HAP-1 (cell line): Measurements from ENCODE around the gene KCNE4.

Source experiments
- DNase-seq, 2 experiments: peaks; one replicate each; pipeline ENCODE4 v3.0.0-alpha.2; 2016 to 2020; ENCODE audit warnings: low spot score in 2 of 2
- H3K27me3 ChIP-seq: fragments of 250-450 bp; sonication (Bioruptor Pico); 2 replicates; pipeline ENCODE4 v1.5.1; 2020; ENCODE audit warnings: low read depth, mild to moderate bottlenecking, moderate library complexity
- H3K36me3 ChIP-seq: fragments of 250-450 bp; sonication (Bioruptor Pico); replicated peaks from 2 replicates; pipeline ENCODE4 v1.5.1; 2020; ENCODE audit warnings: mild to moderate bottlenecking
- H3K4me1 ChIP-seq: fragments of 250-450 bp; sonication (Bioruptor Pico); 2 replicates; pipeline ENCODE4 v1.5.1; 2020; ENCODE audit warnings: mild to moderate bottlenecking
- H3K4me3 ChIP-seq: fragments of 250-450 bp; sonication (Bioruptor Pico); 2 replicates; pipeline ENCODE4 v1.5.1; 2020; ENCODE audit warnings: mild to moderate bottlenecking, moderate library complexity
- H3K9me3 ChIP-seq: fragments of 250-450 bp; sonication (Bioruptor Pico); 2 replicates; pipeline ENCODE4 v1.5.1; 2020; ENCODE audit warnings: mild to moderate bottlenecking, moderate library complexity
- in situ Hi-C: fragments of 300-500 bp; cut with MboI; formaldehyde crosslinking; loops from 3 replicates; pipeline ENCODE4 v1.14.3; 2020; ENCODE audit warnings: low sequenced_read_pairs, inconsistent platforms, mixed read lengths

The KCNE4 gene, protein sequence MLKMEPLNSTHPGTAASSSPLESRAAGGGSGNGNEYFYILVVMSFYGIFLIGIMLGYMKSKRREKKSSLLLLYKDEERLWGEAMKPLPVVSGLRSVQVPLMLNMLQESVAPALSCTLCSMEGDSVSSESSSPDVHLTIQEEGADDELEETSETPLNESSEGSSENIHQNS

DNA sequence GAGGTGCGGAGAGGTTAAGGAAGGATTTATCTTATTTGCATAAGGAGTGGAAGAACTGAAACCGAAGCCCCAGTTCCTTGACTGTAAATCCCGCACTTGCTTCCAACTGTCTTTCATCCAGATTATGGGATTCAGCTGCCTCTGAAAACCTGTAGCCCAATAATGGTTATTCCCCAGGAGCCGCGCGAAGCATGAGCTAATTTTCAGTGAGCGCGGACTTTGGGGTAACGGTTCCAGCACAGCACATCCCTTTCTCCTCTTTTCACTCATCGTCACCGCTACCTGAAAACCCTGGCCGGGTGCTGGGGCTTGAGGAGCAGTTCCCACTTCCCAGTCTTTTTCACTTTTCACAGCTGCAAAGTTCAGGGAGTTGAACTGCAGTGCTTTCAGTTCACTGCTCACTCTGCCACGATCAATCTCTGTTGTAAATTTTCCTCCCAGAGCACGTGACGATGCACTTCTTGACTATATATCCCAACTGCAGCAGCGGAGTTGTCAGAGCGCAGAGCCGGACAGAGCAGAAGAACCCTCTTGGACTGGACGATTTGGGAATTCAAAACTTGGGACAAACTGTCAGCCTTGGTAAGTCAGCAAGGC, at the start of gene KCNE4:
Gene KCNE4 (plus strand): TSS at position 498 of the 597 bp plus-strand sequence. CDS start 641 bp downstream, outside the sequence.
- DNase-seq = no peak
- Histone ChIP-seq H3K4me1 (no peaks in the 10 kb centered on the region), H3K36me3 (no peaks in the 10 kb centered on the region), H3K4me3 (no peak within 1 kb of the TSS), H3K27me3 (no peaks in the 10 kb centered on the region), H3K9me3 (no peaks in the 10 kb centered on the region)
- in situ Hi-C loops = no loop called here

DNA sequence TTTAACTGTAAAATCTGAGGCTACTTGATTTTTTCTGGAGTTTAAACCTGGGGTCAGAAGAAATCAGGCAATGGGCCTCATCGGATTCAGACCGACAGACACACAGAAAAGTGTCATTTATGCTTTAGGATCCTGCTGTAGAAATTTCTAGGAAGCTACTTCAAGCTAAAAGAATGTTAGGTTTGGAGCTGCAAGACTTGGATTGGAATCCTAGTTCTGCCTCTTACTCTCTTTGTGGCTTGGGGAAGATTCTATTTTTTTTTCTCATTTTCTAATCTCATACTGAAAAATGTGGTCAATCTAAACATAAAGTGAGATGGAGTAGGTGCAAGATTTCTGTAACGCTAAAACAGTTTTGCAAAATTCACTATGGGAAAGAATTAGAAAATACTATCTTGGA, 48.8 kb upstream of the KCNE4 start:
- no peaks in the 10 kb centered on the region for H3K4me1 ChIP-seq
- no peak for DNase-seq
- H3K27me3 ChIP-seq = no peaks in the 10 kb centered on the region
- H3K9me3 ChIP-seq = no peaks in the 10 kb centered on the region
- in situ Hi-C loops = no loop called here
- no peak overlapping the region for H3K4me3 ChIP-seq
- H3K36me3 ChIP-seq = no peaks in the 10 kb centered on the region

DNA sequence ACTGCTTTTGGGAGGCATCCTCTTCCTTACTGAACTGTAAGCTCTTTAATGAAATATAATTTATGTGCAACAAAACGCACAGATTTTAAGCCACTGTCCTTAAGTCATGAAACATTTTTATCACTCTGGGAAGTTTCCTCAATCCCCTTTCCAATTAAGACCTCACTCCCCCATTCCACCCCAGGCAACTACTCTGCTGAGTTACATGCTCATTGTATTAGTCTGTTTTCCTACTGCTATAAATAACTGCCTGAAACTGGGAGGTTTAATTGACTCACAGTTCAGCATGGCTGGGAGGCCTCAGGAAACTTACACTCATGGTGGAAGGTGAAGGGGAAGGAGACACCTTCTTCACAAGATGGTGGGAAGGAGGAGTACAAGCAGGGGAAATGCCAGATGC, 46.5 kb upstream of the KCNE4 start:
- Histone ChIP-seq H3K27me3 (no peaks in the 10 kb centered on the region), H3K4me1 (no peaks in the 10 kb centered on the region), H3K36me3 (no peaks in the 10 kb centered on the region), H3K9me3 (no peaks in the 10 kb centered on the region), H3K4me3 (no peak overlapping the region)
- no peak for DNase-seq
- in situ Hi-C loops = no loop called here

DNA sequence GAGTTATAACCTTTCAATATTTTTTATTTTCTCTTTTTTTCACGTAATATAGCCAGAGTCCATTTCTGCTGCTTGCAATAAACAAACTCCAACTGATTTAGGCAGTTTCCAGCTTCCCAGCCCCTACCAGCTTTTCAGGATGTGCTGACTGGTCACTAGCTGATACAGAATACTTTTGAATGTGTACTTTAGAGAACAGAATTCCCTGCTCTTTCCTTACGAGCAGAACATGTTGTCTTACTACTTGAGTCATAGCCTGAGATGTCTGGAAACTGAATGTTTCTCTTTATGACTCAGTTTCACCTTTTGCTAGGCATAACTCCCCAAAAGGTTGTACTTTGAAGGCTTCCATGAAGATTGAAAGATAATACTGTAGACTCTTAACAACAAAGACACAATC, 44.5 kb upstream of the KCNE4 start:
- in situ Hi-C loops = no loop called here
- no peak for DNase-seq
- no peaks in the 10 kb centered on the region for H3K27me3 ChIP-seq

DNA sequence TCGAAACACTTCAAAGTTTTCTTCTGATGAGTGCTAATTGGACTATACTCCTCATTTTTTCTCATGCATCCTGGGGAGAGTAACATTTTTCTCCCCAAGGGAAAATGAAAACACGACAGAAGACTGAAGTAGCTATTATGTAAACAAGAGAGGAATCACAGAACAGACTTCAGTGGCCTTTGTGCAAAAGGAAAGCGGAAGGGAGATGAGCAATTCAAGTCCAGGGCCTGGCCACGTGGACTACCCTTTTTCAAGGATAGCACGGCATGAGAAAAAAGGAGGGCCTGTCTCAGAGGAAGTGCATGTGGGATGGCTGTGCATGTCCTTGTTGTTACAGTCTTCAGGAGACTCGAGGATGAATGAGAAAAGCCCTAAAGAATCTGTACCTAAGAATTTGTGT, 43.8 kb upstream of the KCNE4 start:
- H3K4me3 ChIP-seq = no peak overlapping the region
- H3K9me3 ChIP-seq = no peaks in the 10 kb centered on the region
- no peak for DNase-seq
- no peaks in the 10 kb centered on the region for H3K27me3 ChIP-seq
- no peaks in the 10 kb centered on the region for H3K4me1 ChIP-seq
- in situ Hi-C loops = no loop called here
- H3K36me3 ChIP-seq = no peaks in the 10 kb centered on the region

More for the DNA sequence above, 44.5 kb upstream of the KCNE4 start:
- H3K9me3 ChIP-seq = no peaks in the 10 kb centered on the region
- H3K36me3 ChIP-seq = no peaks in the 10 kb centered on the region
- H3K4me3 ChIP-seq = no peak overlapping the region
- no peaks in the 10 kb centered on the region for H3K4me1 ChIP-seq

DNA sequence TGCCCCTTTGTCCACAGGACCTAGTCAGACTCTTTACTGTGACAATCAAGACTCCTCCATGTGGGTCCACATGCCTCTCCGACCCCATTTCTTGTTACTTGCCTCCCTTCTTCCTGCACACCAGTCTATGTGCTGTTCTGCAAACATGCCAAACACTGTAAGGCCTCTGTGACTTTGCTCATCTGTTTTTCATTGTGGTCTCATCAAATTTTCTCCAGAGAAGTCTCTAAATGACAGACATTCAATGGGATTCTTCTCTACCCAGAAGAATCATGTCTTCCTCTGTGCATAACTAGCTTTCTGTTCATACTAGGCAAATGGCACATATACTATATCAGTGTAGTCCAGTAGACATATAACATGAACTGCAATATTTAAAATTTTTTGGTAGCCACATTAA, 43.0 kb upstream of the KCNE4 start:
- no peak for DNase-seq
- Histone ChIP-seq H3K27me3 (no peaks in the 10 kb centered on the region), H3K4me3 (no peak overlapping the region), H3K4me1 (no peaks in the 10 kb centered on the region), H3K9me3 (no peaks in the 10 kb centered on the region), H3K36me3 (no peaks in the 10 kb centered on the region)
- in situ Hi-C loops = no loop called here

DNA sequence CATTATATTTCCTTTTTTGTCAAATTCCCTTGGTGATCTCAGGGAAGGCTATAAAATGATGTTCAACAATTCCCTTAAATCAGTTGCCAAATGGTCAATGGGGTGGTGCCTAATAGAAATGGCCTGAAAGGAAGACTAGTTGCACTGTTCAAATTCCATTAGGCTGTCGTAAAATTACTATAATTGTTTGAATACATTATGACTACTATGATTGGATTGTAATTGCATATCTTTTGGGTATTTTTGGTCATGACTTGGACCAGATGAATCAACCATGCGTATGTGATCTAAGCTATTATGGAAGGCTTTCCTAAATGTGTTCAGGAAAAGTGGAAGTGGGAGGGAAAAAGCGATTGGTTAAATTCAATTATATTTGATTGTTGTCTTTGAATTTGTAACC, 41.3 kb upstream of the KCNE4 start:
- Histone ChIP-seq H3K9me3 (no peaks in the 10 kb centered on the region), H3K4me3 (no peak overlapping the region), H3K27me3 (no peaks in the 10 kb centered on the region), H3K4me1 (no peaks in the 10 kb centered on the region), H3K36me3 (no peaks in the 10 kb centered on the region)
- in situ Hi-C loops = no loop called here
- no peak for DNase-seq

DNA sequence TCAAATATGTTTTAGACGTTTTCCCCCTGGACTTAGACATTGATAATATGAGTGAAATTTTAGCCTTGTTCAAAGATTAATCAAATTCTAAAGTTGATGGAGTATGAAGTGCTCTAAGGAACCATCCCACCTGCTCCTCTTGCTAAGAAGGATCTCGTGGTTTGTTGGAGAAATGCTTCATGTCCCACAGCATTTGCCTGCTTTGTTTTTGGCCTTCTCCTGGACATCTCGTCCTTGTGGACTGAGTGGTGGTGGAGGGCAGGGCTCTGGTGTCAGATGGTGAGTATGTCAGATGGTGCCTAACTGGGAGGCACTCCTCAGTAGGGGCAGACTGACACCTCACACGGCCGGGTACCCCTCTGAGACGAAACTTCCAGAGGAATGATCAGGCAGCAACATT, 39.7 kb upstream of the KCNE4 start:
- Histone ChIP-seq H3K9me3 (no peaks in the 10 kb centered on the region), H3K4me1 (no peaks in the 10 kb centered on the region), H3K4me3 (no peak overlapping the region), H3K36me3 (no peaks in the 10 kb centered on the region), H3K27me3 (no peaks in the 10 kb centered on the region)
- in situ Hi-C loops = no loop called here
- DNase-seq = no peak

DNA sequence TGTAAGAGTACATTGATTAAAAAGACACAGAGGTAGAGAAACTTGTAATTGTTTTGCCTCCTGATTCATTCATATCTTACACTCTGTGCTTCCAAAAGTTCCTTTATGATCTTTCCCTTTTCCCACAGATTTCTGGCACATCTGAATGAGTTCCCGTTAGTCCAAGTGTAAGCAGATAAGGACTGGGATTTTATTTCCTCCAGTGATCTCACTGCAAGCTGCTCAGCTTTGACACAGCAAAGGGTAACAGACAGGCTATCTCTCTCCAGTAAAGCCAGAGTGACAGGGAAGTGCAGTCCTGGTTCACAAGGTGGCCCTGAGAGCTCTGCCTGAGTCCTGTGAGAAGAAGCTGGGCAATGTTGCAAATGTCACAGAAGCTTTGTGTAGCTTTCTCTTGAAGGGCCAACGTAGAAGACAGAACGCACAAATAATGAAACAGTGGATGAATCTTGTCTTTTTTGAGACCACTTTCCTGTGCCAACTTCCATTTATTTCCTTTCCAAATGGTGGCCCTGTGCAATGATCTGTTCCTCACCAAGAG, 32.5 kb upstream of the KCNE4 start:
- Histone ChIP-seq H3K9me3 (no peaks in the 10 kb centered on the region), H3K4me1 (no peaks in the 10 kb centered on the region), H3K27me3 (no peaks in the 10 kb centered on the region), H3K36me3 (no peaks in the 10 kb centered on the region), H3K4me3 (no peak overlapping the region)
- in situ Hi-C loops = no loop called here
- no peak for DNase-seq

DNA sequence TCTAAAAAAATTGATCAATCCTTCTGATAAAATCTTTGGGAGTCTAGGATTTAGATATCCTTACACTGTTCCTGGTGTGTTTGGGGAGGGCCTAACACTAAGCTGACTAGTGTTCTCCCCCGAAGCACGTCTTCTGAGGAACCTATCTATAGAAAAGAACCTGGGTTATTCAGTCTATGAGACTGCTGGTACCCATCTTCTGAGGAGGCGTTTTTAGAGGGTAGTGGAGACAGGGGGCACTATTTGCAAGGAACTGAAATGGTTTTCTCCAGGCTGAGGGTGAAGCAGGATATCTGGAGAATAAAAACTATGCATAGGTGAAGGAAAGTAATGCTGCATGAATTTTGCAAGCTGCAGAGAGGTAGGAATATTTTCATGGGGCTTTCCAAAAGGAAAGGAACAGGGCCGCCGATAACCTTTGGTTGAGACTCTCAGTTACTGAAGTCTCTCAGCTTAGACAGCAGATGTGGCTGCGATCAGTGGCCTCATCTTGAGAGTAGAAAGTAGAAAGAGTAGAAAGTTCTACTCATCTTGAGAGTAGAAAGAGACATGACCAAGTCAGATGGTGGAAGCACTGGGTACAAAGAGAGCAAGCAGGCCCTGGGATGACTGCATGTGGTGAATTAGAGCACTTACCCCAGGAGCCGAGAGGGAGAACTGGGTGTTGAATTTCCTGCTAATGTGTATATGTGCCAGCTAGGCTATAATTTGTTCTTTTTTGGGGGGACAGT, 31.8 kb upstream of the KCNE4 start:
- no peak for DNase-seq
- H3K36me3 ChIP-seq = no peaks in the 10 kb centered on the region
- no peak overlapping the region for H3K4me3 ChIP-seq
- H3K27me3 ChIP-seq = no peaks in the 10 kb centered on the region
- in situ Hi-C loops = no loop called here
- H3K4me1 ChIP-seq = no peaks in the 10 kb centered on the region
- no peaks in the 10 kb centered on the region for H3K9me3 ChIP-seq

DNA sequence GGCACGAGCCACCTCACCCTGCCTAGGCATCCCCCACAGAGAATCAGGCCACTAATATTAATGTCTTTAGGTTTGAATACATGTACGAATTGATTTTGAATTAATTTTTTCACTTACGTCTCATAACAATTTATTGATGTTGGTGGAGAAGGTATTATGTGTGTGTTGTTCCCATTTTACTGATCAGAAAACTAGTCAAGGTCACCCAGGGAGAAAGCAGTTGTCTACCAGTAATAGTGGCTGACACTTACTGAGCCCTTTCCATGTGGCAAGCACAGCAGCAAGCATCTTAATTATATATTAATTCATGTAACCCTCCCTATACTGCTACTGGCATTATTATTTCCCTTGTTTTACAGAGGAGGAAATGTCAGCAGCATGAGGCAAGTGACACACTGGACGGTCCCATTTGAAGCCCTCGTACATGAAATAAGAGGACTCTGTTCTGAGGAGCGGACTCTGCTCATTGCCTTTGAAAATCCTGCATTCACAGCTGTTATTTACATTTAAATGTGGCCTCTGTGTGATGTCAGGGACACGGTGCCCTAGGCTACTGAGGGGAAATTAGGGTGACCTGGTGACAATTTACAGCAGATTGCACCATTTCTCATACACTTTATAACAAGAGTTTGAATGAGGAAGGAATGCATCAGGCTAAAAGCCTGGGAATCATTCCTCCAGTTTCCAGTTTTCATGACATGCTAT, 30.9 kb upstream of the KCNE4 start:
- Histone ChIP-seq H3K27me3 (no peaks in the 10 kb centered on the region), H3K9me3 (no peaks in the 10 kb centered on the region), H3K4me1 (no peaks in the 10 kb centered on the region), H3K4me3 (no peak overlapping the region), H3K36me3 (no peaks in the 10 kb centered on the region)
- DNase-seq = peak in 1 of 2 experiments; percentile 10
- in situ Hi-C loops = no loop called here

DNA sequence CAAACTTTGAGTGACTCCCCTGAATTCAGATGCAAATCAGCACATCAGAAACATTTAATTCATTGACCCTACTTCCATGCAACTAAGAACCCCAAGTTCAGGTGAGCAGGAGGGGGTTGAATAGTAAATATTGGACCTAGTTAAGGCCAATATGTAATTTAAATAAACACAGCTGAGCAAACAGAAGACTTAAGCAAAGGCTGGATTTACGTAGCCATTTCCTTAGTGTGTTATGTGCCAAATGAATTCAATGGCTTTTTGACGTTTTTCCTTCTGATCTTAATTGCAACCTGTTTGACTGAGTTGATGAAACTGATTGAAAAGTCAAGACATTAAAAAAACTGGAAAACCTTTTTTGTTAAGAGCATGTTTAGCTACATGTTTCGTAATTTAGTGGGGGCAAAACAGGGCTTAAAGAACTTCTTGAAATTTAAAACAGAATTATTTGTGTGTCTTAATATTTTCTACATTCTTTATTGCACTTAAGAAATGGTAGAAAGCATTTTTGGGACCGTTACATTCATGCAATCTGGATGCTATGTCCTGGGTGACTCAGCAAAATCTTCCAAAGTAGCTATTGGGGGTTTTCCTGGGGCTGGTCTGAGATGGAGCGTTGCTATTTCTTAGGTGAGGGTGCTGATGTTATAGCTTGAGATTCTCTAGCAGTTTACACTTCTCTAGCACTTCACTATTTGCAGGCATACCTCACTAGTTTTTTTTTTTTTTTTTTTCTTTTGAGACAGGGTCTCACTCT, 25.5 kb upstream of the KCNE4 start:
- no peaks in the 10 kb centered on the region for H3K27me3 ChIP-seq
- no peak overlapping the region for H3K4me3 ChIP-seq
- DNase-seq = no peak
- no peaks in the 10 kb centered on the region for H3K4me1 ChIP-seq
- in situ Hi-C loops = no loop called here
- H3K36me3 ChIP-seq = no peaks in the 10 kb centered on the region
- no peaks in the 10 kb centered on the region; the same call in 1 of the 2 replicates for H3K9me3 ChIP-seq

DNA sequence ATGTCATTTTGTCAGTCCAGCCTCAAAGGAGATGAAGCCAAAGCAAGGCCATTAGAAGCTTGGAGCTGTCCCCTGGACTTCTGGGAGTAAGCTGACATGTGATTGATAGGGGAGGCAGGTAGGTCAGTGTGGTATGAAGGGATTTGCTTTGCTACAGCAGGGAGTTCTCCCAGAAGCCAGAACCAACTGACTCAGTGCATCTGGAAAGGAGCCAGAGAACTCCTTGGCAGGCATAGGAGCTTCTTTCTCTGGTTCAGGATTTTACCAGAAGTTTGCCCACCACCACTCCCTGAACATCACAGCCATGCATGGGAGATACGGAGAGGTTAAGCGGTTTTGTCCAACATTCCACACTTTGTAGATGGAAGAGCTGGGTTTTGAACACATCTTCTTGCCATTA, 24.5 kb upstream of the KCNE4 start:
- Histone ChIP-seq H3K4me1 (no peaks in the 10 kb centered on the region), H3K27me3 (no peaks in the 10 kb centered on the region), H3K9me3 (no peaks in the 10 kb centered on the region; the same call in 1 of the 2 replicates), H3K4me3 (no peak overlapping the region), H3K36me3 (no peaks in the 10 kb centered on the region)
- in situ Hi-C loops = no loop called here
- DNase-seq = no peak
